GM12891 (cell line): Measurements from ENCODE around the gene SHKBP1.

ENCODE experiments used
- PAX5 ChIP-seq: IDR thresholded peaks from 2 replicates; pipeline ENCODE4 v1.6.1; 2011; ENCODE audit warnings: low read length, moderate library complexity, mild to moderate bottlenecking; ENCODE audit not compliant: insufficient read depth, severe bottlenecking
- POLR2A ChIP-seq: IDR thresholded peaks from 2 replicates; pipeline ENCODE4 v1.6.1; 2011; ENCODE audit warnings: low read depth, low read length, control low read depth
- POLR2AphosphoS5 ChIP-seq: IDR thresholded peaks from 2 replicates; pipeline ENCODE4 v1.6.1; 2011; ENCODE audit warnings: low read depth, low read length, control low read depth
- SPI1 ChIP-seq: IDR thresholded peaks from 2 replicates; pipeline ENCODE4 v1.6.1; 2011; ENCODE audit warnings: low read depth, low read length, control low read depth
- TAF1 ChIP-seq: IDR thresholded peaks from 2 replicates; pipeline ENCODE4 v1.6.1; 2011; ENCODE audit warnings: low read depth, low read length, control low read depth

GRCh38 chr19:40611900-40612698 lies 35.4 kb downstream of the SHKBP1 start:
- no peak for TF ChIP-seq POLR2AphosphoS5
- TF ChIP-seq TAF1: no peak
- no peak for TF ChIP-seq POLR2A
- no peak for TF ChIP-seq PAX5
- no peak for TF ChIP-seq SPI1
